Lung (tissue), 12 donors: Measurements from ENCODE around the gene DZIP1L. TPM values are rescaled to one million over a fixed set of nuclear protein-coding genes. Genes with fewer than 3 reads are reported as not detected.

ENCODE experiments used
- ATAC-seq: fragments of 200-7000 bp; cut with Tn5 transposase; one replicate; pipeline ENCODE4 v1.9.1; 2020; ENCODE audit warnings: moderate number of reproducible peaks; ENCODE audit not compliant: insufficient read depth, low FRiP score
- DNase-seq, 3 donors: peaks; one replicate each; pipeline ENCODE4 v3.0.0-alpha.2; 2013 to 2017
- H3K27ac ChIP-seq, 2 donors: one replicate each; pipeline ENCODE4 v1.5.1; 2013; ENCODE audit warnings: mild to moderate bottlenecking in 2 of 2, moderate library complexity in 2 of 2, control low read depth in 1 of 2, inconsistent platforms in 1 of 2, low read depth in 1 of 2, low read length in 1 of 2
- H3K27me3 ChIP-seq, 3 donors: one replicate each; pipeline ENCODE4 v1.5.1; 2013; ENCODE audit warnings: low read length in 2 of 3; ENCODE audit not compliant: control insufficient read depth in 3 of 3, insufficient read depth in 3 of 3
- H3K36me3 ChIP-seq, 4 donors: one replicate each; pipeline ENCODE4 v1.5.1; 2013; ENCODE audit warnings: low read length in 4 of 4, mild to moderate bottlenecking in 1 of 4, moderate library complexity in 1 of 4; ENCODE audit not compliant: control insufficient read depth in 4 of 4, insufficient read depth in 4 of 4
- H3K4me1 ChIP-seq, 5 donors: one replicate each; pipeline ENCODE4 v1.5.1; 2013; ENCODE audit warnings: low read length in 5 of 5, mild to moderate bottlenecking in 2 of 5, moderate library complexity in 1 of 5; ENCODE audit not compliant: control insufficient read depth in 5 of 5, insufficient read depth in 5 of 5
- H3K4me3 ChIP-seq: one replicate; pipeline ENCODE4 v1.5.1; 2013; ENCODE audit warnings: mild to moderate bottlenecking, control low read depth, moderate library complexity
- H3K9ac ChIP-seq, 2 donors: one replicate each; pipeline ENCODE4 v1.5.1; 2013; ENCODE audit warnings: low read length in 2 of 2, control low read depth in 1 of 2; ENCODE audit not compliant: insufficient read depth in 1 of 2
- H3K9me3 ChIP-seq, 4 donors: one replicate each; pipeline ENCODE4 v1.5.1; 2013; ENCODE audit warnings: low read length in 3 of 4, mild to moderate bottlenecking in 1 of 4, moderate library complexity in 1 of 4; ENCODE audit not compliant: control insufficient read depth in 4 of 4, insufficient read depth in 3 of 4
- whole genome bisulfite sequencing, 2 donors: extraction: QIAGEN DNeasy Blood & Tissue Kit; methylation state at CpG; one replicate each; pipeline ENCODE4 v1.1.7; 2013; 5-methylcytosine and 5-hydroxymethylcytosine counted together
- polyA plus RNA-seq, 2 donors: library from polyadenylated mRNA; stranded (reverse); fragments of 200-250 nt; gene quantifications; one replicate each; pipeline ENCODE4 v1.2.1, GENCODE V29; 2013
- total RNA-seq, 2 donors: library from RNA; depleted of rRNA in 1 of 2; stranded (reverse); fragments of >200 nt in 1 of 2; gene quantifications; one replicate each; pipeline ENCODE4 v1.2.1, GENCODE V29; 2014 to 2021
- TF ChIP-seq, protein P1 (sequence below): IDR thresholded peaks from 2 replicates; pipeline ENCODE4 v1.5.1; 2012; ENCODE audit warnings: mild to moderate bottlenecking; ENCODE audit errors: control extremely low read depth, extremely low read depth
- donor health status: control.
- donor health status: control.
- donor health status: Bipolar disorder and iron deficiency.
- donor health status: healthy.
- donor health status: DM: yes; HTN: yes; CAD: no.

Gene DZIP1L
- total and polyA plus RNA-seq, 4 donors, result 4.1 to 40.0 (median 17.1) TPM

GRCh38 chr3:138125548-138126221 lies 10.3 kb upstream of the DZIP1L start:
- Histone ChIP-seq H3K27me3 (no peaks in the 10 kb centered on the region), H3K9me3 (no peaks in the 10 kb centered on the region), H3K9ac (no peak overlapping the region), H3K36me3 (no peaks in the 10 kb centered on the region), H3K4me3 (no peak overlapping the region), H3K4me1 (peaks cover 0 to 2% (median 0%) of the 10 kb centered on the region in 5 donors), H3K27ac (peak overlapping the region in 1 of 2 donors; percentile 88)
- TF ChIP-seq, protein P1, sequence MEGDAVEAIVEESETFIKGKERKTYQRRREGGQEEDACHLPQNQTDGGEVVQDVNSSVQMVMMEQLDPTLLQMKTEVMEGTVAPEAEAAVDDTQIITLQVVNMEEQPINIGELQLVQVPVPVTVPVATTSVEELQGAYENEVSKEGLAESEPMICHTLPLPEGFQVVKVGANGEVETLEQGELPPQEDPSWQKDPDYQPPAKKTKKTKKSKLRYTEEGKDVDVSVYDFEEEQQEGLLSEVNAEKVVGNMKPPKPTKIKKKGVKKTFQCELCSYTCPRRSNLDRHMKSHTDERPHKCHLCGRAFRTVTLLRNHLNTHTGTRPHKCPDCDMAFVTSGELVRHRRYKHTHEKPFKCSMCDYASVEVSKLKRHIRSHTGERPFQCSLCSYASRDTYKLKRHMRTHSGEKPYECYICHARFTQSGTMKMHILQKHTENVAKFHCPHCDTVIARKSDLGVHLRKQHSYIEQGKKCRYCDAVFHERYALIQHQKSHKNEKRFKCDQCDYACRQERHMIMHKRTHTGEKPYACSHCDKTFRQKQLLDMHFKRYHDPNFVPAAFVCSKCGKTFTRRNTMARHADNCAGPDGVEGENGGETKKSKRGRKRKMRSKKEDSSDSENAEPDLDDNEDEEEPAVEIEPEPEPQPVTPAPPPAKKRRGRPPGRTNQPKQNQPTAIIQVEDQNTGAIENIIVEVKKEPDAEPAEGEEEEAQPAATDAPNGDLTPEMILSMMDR, result no peak
- DNase-seq, result no peak
- ATAC-seq, result peak; percentile 71
- 36 to 45% methylated on average over 5 of the region's 5 CpGs for WGBS, 2 donors

- no peak for ATAC-seq
- TF ChIP-seq, protein P1, result no peak
Observed at GRCh38 chr3:138124706-138125355, 9.4 kb upstream of the DZIP1L start.

GRCh38 chr3:138124188-138124587 lies 8.8 kb upstream of the DZIP1L start:
- Histone ChIP-seq H3K27ac (peak overlapping the region in 1 of 2 donors; percentile 28), H3K4me3 (no peak overlapping the region), H3K9me3 (no peaks in the 10 kb centered on the region), H3K36me3 (no peaks in the 10 kb centered on the region), H3K27me3 (no peaks in the 10 kb centered on the region), H3K9ac (no peak overlapping the region), H3K4me1 (peaks cover 0 to 2% (median 0%) of the 10 kb centered on the region in 5 donors)
- TF ChIP-seq, protein P1, result no peak
- ATAC-seq, result no peak
- DNase-seq, result no peak
- WGBS, 2 donors, result 84 to 91% methylated on average over 6 of the region's 6 CpGs

More at GRCh38 chr3:138124706-138125355, 9.4 kb upstream of the DZIP1L start:
- Histone ChIP-seq H3K9me3 (no peaks in the 10 kb centered on the region), H3K27me3 (no peaks in the 10 kb centered on the region), H3K27ac (no peak overlapping the region), H3K36me3 (no peaks in the 10 kb centered on the region), H3K9ac (no peak overlapping the region), H3K4me3 (no peak overlapping the region), H3K4me1 (peaks cover 0 to 2% (median 0%) of the 10 kb centered on the region in 5 donors)
- 77 to 81% methylated on average over 10 of the region's 10 CpGs for WGBS, 2 donors
- no peak for DNase-seq
